Measurements from ENCODE around the gene ITGA8.
"Not testable (repeated sequence)": the region's sequence is repeated elsewhere in the genome, so short reads cannot be mapped to it uniquely, and the experiment has no call there.

The ITGA8 gene

DNA sequence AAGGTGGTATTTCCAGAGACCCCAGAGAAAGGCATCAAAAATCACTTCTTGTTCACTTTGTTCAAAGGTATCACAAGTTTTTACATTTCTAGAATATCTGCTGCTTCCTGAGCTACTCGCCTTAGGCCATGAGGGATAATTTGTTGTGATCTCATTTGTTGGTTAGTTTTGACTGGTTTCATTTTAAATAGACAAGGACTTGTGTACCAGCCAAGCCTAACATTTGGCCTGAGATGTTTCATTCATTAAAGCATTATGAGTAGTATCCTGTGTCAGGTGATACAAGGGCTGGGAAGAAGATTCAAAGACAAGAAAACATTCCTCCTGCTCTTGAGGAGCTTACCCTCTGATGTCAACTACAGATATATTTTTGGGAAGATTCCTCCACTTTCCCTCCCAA is 178.3 kb downstream of the ITGA8 start:
- no peak for DNase-seq (ENCODE audit: low spot score)
- in situ Hi-C loops (cut with MboI; ENCODE audit: low pct_unique_long_range_greater_than_20kb, low sequenced_read_pairs, unreplicated experiment): no loop called here
- TF ChIP-seq, protein P1, sequence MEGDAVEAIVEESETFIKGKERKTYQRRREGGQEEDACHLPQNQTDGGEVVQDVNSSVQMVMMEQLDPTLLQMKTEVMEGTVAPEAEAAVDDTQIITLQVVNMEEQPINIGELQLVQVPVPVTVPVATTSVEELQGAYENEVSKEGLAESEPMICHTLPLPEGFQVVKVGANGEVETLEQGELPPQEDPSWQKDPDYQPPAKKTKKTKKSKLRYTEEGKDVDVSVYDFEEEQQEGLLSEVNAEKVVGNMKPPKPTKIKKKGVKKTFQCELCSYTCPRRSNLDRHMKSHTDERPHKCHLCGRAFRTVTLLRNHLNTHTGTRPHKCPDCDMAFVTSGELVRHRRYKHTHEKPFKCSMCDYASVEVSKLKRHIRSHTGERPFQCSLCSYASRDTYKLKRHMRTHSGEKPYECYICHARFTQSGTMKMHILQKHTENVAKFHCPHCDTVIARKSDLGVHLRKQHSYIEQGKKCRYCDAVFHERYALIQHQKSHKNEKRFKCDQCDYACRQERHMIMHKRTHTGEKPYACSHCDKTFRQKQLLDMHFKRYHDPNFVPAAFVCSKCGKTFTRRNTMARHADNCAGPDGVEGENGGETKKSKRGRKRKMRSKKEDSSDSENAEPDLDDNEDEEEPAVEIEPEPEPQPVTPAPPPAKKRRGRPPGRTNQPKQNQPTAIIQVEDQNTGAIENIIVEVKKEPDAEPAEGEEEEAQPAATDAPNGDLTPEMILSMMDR (IDR thresholded peaks at IDR 0.05; ENCODE audit: extremely low read depth, insufficient read depth, missing control alignments): no peak

DNA sequence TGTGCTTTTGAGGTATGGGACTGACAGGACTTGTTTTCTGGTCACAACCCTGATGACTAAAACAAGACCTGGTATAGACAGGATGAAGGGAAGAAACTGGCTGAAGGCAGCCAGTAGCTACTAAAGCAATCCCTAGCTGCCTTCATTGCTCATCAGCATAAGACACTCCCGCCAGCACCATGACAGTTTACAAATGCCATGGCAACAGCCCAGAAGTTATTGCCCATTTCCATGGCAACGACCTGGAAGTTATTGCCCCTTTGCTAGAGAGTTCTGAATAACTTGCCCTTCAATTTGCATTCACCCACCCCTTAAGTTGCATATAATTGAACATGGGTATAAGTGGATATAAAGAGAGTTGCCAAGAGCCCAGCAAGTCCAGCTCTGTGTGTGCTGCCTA is 179.0 kb downstream of the ITGA8 start:
- in situ Hi-C loops (cut with MboI; ENCODE audit: low pct_unique_long_range_greater_than_20kb, low sequenced_read_pairs, unreplicated experiment): no loop called here
- TF ChIP-seq, protein P1 (IDR thresholded peaks at IDR 0.05; ENCODE audit: extremely low read depth, insufficient read depth, missing control alignments): no peak
- DNase-seq (ENCODE audit: low spot score): no peak

DNA sequence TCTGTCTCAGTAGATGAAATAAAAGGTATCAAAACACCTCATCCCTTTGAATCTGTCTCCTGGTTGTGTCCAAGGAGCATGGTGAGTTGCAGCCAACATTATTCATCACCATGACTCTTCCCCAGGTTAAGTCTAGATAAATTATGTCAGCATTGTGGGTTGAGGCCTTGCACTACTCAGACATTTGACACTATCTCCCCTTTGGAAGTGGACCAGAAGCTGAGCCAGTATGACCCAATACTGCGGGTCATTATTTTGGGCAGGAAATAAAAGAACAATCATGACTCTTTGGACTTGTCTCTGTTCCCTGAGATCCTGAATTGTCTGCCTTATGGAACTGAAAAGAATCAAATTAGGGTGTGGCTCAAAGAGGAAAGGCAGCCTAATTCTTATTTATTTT is 180.5 kb downstream of the ITGA8 start:
- in situ Hi-C loops (cut with MboI; ENCODE audit: low pct_unique_long_range_greater_than_20kb, low sequenced_read_pairs, unreplicated experiment): no loop called here
- DNase-seq (ENCODE audit: low spot score): no peak
- TF ChIP-seq, protein P1 (IDR thresholded peaks at IDR 0.05; ENCODE audit: extremely low read depth, insufficient read depth, missing control alignments): no peak

DNA sequence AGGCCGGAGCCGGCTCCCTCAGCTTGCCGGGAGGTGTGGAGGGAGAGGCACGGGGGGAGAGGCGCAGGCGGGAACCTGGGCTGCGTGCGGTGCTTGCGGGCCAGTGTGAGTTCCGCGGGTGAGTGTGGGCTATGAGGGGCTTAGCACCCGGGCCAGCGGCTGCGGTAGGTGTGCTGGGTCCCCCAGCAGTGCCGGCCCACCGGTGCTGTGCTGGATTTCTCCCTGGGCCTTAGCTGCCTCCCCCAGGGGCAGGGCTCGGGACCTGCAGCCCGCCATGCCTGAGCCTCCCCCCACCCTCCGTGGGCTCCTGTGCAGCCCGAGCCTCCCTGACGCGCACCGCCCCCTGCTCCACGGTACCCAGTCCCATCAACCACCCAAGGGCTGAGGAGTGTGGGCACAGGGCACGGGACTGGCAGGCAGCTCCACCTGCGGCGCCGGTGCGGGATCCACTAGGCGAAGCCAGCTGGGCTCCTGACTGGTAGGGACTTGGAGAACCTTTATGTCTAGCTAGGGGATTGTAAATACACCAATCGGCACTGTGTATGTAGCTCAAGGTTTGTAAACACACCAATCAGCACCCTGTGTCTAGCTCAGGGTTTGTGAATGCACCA is 184.7 kb downstream of the ITGA8 start:
- DNase-seq (ENCODE audit: low spot score); in situ Hi-C loops (cut with MboI; ENCODE audit: low pct_unique_long_range_greater_than_20kb, low sequenced_read_pairs, unreplicated experiment): not testable (repeated sequence)

DNA sequence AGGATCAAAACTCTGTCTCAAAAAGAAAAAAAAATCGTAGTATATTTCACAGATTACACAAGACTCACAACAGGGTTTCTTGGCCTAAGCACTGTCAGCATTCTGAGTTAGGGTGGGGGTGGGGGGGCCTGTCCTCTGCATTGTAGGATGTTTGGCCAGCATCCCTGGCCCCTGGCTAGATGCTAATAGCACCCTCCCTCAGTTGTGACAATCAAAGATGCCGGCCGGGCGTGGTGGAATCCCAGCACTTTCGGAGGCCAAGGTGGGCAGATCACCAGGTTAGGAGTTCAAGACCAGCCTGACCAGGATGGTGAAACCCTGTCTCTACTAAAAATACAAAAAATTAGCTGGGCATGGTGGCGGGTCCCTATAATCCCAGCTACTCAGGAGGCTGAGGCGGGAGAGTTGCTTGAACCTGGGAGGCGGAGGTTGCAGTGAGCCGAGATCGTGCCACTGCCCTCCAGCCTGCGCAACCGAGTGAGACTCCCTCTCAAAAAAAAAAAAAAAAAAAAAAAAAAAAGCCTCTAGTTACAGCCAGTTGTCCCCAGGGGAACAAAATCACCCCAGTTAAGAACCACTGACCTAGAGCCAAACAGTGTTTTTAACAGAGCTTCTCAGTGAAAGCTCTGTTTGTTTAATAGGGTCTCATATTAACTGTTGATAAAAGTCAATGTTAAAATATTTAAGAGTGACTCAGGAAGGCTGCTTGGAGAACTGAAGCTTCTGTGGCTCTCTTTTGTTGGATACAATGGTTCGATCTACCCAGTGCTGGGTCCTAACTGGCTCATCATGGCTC is 187.6 kb downstream of the ITGA8 start:
- TF ChIP-seq, protein P1 (IDR thresholded peaks at IDR 0.05; ENCODE audit: extremely low read depth, insufficient read depth, missing control alignments): no peak
- in situ Hi-C loops (cut with MboI; ENCODE audit: low pct_unique_long_range_greater_than_20kb, low sequenced_read_pairs, unreplicated experiment): no loop called here
- DNase-seq (ENCODE audit: low spot score): no peak

DNA sequence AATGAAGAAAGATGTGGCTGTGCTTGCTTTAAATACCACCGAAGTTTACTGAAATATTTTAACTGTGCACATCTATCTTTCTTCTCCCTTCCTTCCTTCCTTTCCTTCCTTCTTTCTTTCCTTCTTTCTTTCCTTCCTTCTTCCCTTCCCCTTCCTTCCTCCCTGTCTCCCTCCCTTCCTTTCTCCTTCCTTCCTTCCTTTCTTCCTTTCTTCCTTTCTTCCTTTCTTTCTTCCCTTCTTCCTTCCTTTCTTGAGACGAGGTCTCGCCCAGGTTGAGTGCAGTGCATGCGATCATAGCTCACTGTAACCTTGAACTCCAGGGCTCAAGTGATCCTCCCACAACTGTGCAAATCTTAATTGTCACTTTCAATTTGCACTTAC is 190.9 kb downstream of the ITGA8 start:
- no peak for DNase-seq (ENCODE audit: low spot score)
- TF ChIP-seq, protein P1 (IDR thresholded peaks at IDR 0.05; ENCODE audit: extremely low read depth, insufficient read depth, missing control alignments): no peak
- in situ Hi-C loops (cut with MboI; ENCODE audit: low pct_unique_long_range_greater_than_20kb, low sequenced_read_pairs, unreplicated experiment): no loop called here

DNA sequence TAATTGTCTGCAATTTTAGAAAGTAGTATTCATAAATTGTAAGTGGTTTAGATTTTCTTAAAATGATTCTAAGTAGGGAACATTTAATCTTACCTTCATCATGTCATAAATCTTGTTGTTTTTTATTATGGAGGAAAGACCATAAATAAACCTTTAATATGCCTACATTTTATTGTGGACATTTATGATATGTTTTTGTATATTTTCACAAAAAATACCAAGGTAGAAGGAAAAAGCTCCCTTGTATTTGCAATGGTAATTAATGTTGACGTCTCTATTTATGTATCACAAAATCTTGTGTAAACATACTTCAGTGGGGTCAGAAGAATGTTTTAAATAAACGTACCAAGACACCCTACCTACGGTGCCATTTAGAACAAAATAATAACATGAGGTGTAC is 193.0 kb downstream of the ITGA8 start:
- TF ChIP-seq, protein P1 (IDR thresholded peaks at IDR 0.05; ENCODE audit: extremely low read depth, insufficient read depth, missing control alignments): no peak
- DNase-seq (ENCODE audit: low spot score): no peak
- in situ Hi-C loops (cut with MboI; ENCODE audit: low pct_unique_long_range_greater_than_20kb, low sequenced_read_pairs, unreplicated experiment): no loop called here

All from GM13977 (cell line).